Measurements from ENCODE around the gene CCDC174. TPM values are rescaled to one million over a fixed set of nuclear protein-coding genes. Genes with fewer than 3 reads are reported as not detected.

The CCDC174 gene
- total RNA-seq, 1 donor from 2014 or later = 12.6 TPM

DNA sequence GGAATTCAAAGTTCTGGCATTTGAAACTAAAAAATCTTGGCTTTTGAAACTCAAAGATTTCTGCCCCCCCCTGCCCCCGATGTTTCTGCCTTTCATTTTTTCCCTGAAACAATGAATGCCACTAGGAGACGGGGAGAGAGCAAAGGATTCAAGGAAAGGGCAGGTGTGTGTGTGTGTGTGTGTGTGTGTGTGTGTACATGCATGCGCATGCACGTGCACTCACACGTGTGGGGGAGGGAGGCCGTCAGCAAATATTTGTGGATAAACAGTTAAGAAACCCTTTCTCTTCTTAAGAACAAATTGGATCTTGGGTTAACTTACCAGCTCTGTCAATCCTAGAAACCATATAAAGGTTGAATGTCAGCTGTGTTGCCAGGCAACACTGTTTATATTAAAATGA lies 29.2 kb upstream of the CCDC174 start:
- ATAC-seq (ENCODE audit: poor library complexity) (no peak), DNase-seq (no peak)
- intact Hi-C loops (cut with DNase I) = no loop called here

DNA sequence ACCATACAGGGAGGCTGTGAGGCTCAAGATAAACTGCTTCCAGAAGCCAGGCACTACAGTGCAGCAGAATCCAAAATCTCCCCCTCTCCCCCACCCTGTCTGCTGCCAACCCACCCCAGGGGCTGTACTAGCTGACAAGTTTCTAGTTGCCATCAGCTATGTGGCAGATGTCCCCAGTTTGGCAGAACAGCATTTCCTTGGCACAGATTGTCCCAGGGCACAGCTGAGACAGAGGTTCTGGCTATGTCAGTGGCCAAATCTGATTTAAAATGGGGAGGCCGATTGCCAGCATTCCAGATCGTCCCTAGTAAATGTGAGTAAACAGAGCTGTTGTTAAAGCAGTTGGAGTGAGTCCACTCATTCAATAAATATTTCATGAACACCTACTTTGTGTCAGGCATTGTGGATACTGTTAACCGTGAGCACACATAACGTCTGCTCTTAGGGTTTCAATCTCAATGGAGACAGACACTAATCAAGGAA lies 28.0 kb upstream of the CCDC174 start:
- DNase-seq (no peak), ATAC-seq (ENCODE audit: poor library complexity) (peak; percentile 81)
- intact Hi-C loops (cut with DNase I) = no loop called here

DNA sequence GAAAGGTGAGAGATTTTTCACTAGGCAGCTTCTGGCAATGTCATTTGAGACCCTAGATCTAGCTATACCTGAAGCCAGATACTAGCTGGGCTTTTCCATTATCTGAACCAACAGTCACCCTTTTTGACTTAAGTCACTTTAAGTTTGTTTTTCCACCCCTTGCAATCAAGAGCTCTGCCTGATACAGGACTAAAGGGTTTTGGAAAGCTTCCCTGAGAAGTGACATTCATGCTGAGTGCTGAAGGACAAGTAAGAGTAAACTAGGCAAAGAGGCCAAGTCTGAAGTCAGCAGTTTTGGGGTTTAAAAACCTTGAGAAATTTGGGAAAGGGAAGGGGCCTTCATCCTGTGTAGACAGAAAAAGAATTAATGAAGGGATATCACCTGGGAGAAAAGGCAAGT lies 27.1 kb upstream of the CCDC174 start:
- peak; percentile 69 for ATAC-seq (ENCODE audit: poor library complexity)
- intact Hi-C loops (cut with DNase I) = no loop called here
- DNase-seq = no peak

DNA sequence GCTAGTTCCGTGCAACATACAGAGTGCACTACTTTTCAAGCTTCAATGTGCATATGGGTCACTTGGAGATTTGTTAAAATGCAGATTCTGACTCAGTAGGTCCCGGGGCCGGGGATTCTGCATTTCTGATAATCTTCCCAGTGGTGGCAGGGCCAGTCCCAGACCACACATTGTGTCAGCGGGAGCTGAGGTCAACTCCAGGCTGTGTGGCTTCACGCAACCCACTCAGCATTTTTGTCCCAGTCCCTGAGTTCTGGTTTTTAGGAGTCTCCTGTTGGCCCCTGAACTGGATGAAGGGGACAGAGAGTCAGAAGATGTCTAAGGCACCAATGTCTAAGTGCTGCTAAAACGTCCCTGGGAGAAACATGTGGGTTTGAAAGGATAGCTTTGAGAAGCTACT lies 26.1 kb upstream of the CCDC174 start:
- ATAC-seq (ENCODE audit: poor library complexity) (no peak), DNase-seq (no peak)
- intact Hi-C loops (cut with DNase I) = no loop called here

DNA sequence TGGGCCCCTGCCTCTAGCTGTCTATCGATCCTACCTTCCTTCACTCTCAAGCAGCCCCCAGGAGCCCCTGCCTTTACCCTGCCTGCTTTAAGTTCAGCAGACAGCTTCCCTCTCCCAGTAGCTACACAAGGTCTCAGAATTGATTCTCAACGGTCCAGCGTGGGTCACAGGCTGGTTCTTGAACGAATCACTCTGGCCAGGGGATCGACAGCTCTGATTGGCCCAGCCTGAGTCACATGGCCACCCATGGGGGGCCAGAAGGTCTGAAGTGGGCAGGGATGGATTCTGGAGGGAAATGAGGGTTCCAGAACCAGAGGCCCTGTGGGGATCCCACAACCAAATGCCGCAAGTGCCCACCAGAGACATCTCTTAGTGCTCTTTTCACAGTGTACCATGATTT lies 23.7 kb upstream of the CCDC174 start:
- DNase-seq (no peak), ATAC-seq (ENCODE audit: poor library complexity) (no peak)
- intact Hi-C loops (cut with DNase I) = no loop called here

DNA sequence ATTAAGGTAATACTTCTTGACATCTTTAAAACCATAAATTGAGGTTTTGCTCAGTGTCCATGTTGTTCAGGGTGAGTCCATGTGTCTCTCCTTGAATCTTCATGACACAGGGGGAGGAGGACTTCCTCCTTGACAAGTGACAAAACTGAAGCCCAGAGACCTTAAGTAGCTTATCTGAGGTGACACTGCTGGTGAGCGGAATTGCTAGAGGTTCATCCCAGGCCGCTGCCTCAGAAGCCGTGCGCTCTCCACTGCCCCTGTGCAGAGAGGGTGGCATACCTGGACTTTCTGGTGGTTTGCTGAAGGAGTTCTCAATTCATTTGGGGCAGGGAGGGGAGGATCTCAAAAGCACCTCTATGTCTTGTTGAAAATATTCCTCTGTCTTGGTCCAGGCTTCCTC lies 23.2 kb upstream of the CCDC174 start:
- no peak for DNase-seq
- no peak for ATAC-seq (ENCODE audit: poor library complexity)
- intact Hi-C loops (cut with DNase I) = no loop called here

DNA sequence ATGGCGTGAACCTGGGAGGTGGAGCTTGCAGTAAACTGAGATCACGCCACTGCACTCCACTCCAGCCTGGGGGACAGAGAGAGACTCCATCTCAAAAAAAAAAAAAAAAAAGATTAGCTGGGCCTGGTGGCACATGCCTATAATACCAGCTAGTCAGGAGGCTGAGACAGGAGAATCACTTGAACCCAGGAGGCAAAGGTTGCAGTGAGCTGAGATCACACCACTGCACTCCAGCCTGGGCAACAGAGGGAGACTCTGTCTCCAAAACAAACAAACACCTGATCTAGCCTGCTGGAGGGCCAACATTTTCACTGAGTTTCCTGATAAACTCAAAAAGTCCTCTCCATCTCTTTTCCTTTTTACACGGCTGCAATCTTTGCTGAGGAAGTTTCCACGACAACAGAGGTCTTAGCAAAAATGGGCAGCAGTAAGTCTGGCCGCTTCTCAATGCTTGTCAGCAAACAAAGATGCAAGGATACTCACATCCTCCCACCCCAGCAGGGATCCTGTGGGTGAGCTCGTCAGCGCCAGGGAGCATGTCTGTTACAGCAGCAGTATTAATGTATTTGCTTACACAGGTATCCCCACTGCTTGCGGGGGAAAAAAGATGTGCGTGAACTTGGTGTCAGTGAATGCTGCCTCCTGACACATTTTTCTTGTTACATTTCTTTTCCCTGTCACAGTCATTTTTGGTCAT lies 21.0 kb upstream of the CCDC174 start:
- intact Hi-C loops (cut with DNase I) = no loop called here
- DNase-seq (no peak), ATAC-seq (ENCODE audit: poor library complexity) (no peak)

DNA sequence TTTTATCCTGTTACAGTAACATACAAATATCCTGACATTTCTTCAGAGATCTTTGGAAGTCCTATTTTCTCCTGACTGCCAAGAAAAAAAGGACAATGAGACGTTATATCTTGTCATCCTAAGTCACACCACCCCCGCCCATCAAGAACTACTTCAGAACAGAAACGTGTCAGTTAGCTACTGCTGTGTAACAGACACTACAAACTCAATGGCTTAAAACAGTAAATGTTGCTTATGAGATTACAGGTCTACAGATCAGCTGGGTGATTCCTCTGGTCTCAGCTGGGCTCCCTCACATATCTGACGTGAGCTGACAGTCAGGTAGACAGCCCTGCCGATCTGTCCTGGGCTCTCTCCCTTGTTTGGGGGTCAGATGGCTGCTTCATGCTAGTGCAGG lies 20.5 kb upstream of the CCDC174 start:
- DNase-seq (no peak), ATAC-seq (ENCODE audit: poor library complexity) (no peak)
- intact Hi-C loops (cut with DNase I) = no loop called here

DNA sequence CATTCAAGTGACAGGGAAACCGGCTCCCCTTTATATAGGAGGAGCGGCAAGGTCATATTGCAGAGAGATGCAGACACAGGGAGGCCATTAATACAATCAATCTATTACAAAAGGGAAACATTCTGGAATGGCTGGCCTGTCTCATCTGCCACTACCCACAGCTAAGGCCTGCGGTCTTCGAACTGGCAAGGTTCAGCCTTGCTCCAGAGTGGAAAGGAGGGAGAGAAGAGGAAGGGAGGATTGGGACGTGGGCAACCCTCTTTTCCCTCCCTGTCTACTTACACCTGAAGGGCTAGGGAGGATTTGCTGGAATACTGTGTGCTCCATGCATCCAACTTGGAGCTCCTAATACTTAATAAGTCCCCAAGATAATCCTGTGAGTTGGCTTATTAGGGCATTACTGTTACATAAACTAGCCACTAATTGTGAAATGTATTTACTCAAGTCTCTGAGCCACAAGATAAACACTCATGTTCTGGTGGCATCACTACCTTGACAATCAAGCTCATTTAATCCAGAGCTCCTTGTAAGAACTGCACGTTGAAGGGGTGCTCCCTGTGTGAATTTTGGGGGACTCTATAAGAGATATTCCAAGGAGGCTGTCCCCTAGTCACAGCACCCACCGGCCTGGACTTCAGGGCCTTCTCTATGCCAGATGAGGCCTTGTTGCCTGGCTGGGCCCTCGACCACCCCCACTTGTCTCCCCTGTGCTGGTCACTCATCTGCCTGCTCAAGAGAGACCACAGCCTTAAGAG lies 19.7 kb upstream of the CCDC174 start:
- DNase-seq = no peak
- no peak for ATAC-seq (ENCODE audit: poor library complexity)
- intact Hi-C loops (cut with DNase I) = no loop called here

DNA sequence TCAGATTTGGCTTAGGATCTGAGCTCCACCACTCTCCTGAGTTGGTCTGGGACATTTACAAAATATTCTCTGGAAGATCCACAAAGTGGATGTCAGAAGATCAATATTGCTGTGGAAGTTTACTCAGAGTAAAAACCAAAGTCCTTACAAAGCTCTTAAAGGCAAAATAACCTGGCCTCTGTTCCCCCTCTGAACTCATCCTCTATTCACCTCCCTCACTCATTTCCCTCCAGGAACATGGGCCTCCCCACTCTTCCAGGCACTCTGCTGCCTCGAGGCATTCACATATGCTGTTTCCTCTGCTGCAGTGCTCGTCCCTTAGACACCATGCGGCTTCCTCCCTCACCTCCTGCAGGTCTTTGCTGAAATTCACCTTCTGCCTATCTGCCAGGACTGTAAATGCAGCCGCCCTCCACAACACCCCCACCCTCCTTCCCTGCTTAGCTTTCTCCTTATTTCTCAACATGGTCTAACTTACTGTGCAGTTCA lies 19.1 kb upstream of the CCDC174 start:
- intact Hi-C loops (cut with DNase I) = no loop called here
- ATAC-seq (ENCODE audit: poor library complexity) = no peak
- DNase-seq = no peak

DNA sequence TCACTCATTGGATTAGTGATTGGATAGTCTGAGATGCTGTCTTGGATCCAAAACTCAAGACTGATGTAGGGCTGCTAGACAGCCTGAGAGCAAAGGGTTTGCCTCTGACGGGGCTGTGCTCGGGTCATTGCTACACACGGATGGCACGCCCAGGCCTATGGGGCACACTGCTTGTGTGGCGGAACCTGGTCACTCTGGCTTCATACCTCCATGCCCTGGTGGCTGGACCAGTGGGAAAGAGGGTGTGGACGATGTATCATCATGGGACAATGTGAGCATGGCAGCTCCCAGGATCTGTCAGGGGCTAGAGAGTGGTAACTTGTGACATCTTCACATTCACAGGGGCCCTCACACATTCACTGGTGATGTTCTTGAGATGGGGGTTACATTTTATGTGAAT lies 18.1 kb upstream of the CCDC174 start:
- intact Hi-C loops (cut with DNase I) = no loop called here
- no peak for DNase-seq
- no peak for ATAC-seq (ENCODE audit: poor library complexity)

DNA sequence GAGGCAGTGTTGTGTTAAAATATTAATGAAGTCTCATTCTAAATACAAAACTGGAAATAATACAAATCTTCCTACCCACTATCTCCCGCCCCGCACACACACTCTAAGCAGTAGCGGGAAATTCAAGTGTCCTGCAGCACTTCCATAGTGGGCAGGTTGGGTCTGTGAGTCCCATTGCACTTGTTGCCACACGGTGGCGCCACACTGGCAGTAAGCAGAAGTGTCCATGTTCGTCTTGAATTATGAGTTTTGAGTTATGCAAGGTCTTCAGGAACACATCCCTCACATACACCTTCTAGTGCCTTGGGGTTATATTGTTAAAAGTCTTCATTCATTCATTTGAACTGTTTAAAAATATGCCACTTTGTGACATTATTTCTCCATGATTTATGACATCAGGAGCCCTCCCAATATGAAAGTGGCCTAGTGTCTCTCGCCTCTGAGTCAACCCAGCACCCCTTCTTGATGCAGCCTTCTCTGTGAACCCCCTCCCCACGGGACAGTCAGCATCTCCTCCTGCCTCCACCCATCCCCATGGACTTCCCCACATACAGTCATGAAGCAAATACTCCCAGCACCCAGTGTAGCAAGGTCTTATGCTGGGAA lies 17.6 kb upstream of the CCDC174 start:
- intact Hi-C loops (cut with DNase I) = no loop called here
- peak; percentile 72 for ATAC-seq (ENCODE audit: poor library complexity)

DNA sequence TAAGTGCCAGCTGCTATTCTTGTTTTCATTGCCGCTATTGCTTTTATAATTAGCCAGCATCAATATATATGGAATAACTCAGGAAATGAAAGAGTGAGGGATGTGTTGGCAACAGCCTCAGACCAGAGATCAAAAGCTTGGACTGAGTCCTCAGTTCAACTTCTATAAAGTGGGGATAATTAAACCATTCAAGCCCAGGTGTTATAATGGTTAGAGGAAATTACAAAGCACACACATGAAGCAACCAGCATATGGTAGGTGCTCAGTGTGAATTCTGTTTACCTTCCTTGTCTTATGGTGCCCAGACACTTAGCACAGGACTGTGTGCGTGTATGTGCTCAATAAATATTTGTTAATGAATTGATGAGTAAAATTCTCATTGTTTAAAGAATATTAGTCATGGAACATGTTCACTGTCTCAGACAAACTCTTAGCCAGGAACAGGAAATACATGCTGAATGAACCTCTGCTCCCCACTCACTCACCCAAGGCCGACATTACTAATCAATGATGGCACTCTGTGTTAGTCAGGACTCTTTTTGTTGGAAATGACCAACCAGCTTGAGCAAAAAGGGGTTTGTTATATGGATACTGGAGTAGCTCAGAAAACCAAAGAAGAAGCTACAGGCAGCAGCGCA lies 16.7 kb upstream of the CCDC174 start:
- intact Hi-C loops (cut with DNase I) = no loop called here
- DNase-seq (no peak), ATAC-seq (ENCODE audit: poor library complexity) (no peak)

More for the DNA sequence above, 17.6 kb upstream of the CCDC174 start:
- DNase-seq = peak; percentile 76

DNA sequence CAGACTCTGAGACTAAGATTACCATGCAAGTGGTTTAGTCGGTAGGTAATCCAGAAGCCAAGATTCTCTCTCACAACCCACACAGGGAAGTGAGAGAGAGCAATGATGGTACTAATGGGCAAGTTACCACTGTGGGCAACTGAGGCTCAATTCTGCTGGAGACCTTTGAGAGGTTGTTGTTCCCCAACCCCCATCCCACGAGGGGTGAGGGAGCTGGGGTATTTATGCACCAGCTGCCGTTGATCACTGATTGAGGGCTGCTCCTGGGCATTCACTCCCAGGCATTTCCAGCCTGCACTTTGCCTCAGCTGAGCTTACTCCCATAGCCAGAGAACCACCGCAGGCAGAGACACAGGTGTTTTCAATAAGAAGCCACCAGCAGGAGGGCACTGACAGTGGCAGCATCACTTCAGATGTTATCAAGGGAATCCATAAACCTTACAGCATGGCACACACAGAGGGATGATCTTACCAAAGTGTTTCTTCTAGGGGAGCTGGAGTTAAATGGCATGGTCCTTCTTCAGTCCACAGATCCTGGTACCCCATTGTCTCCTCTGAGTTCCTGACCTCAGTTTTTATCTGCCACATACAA lies 15.0 kb upstream of the CCDC174 start:
- DNase-seq = no peak
- ATAC-seq (ENCODE audit: poor library complexity) = no peak
- intact Hi-C loops (cut with DNase I) = no loop called here

DNA sequence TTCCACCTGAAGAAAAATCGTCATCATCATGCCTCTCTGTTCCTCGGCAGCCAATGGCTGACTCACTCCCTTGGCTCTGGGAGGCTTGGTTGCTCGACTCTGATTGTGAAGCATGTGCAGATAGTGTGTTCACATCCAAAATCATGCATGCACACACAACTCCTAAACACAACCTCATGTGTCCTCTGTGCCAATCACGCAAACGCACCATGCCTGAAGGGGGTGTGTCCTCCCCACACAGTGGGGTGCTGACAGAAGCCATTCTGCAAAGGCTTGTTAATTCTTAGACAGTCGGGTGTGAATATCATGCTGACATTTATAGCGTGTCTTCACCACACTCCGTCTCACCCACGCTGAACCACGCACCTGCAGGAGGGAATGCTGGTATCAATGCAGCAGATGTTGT lies 11.4 kb upstream of the CCDC174 start:
- intact Hi-C loops (cut with DNase I) = no loop called here
- DNase-seq (no peak), ATAC-seq (ENCODE audit: poor library complexity) (no peak)

DNA sequence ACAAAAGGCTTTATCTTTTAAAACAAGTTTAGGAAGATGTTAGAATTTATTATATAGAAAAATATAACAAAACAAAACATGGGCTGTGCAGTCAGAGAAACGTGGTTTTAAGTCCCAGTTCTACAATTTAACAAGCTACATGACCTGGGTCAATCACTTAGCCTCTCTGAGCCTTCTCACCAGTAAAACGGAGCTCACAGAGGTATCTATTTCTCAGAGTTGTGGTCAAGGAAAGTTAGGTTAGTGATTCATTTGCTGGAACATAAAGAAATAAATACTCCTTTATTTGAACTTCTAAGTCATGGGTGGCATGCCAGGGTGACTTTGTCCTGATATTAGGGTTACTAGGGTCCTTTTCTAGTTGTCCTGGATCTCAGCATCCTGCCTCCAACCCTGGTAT lies 10.8 kb upstream of the CCDC174 start:
- ATAC-seq (ENCODE audit: poor library complexity) (no peak), DNase-seq (no peak)
- intact Hi-C loops (cut with DNase I) = no loop called here

DNA sequence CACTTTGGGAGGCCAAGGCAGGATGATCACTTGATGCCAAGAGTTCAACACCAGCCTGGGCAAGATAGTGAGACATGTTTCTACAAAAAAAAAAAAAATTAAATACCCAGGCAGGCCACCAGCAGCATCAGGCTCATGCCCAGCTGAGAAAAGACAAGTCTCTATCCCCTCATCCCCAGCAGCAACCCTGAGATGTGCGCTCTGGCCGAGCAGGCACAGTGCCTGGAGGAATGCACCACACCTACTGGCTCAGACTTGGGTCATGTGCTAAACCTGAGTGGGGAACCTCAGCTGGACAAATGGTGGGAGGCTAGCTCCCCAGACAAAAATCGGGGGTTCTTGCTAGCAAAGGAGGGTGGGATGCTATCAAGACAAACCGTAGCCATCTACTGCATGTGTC lies 10.2 kb upstream of the CCDC174 start:
- ATAC-seq (ENCODE audit: poor library complexity) = no peak
- intact Hi-C loops (cut with DNase I) = no loop called here

DNA sequence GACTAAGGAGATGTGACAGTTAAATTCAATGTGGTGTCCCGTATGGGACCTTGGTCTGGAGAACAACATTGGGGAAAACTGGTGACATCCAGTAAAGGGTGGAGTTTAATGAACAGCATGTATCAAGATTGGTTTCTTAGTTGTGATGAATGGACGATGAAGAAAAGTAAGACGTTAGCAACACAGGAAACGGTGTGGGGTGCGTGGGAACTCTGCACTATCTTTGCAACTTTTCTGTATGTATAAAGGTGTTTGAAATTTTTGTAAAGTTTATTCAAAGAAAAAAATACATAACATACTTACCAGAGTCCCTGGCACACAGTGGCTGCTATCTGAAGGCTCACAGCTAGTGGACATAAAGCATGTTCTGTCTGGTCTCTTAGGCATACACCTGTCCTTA lies 6.1 kb upstream of the CCDC174 start:
- intact Hi-C loops (cut with DNase I) = no loop called here
- no peak for ATAC-seq (ENCODE audit: poor library complexity)

More for the DNA sequence above, 10.2 kb upstream of the CCDC174 start:
- DNase-seq = no peak

DNA sequence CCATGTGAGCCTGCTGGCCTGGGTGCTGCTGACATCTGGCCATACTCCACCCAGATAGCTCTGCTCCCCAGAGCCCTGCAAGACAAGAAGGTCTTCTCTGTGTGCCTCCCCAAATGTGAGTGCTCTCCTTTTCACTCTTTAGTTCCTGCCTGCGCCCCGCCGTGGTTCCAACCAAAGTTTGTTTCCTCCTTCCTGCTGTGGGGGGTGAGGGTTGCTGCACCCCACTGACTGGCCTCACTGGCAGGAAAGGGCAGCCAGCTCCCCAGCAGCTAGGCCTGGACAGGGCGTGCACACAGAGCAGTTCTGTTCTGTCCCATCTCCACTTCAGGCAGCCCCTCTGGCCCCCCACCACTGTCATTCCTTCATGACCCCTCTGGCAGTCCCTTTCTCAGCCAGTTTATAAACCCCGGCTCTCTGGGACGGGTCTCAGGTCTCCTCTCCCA lies 5.4 kb upstream of the CCDC174 start:
- DNase-seq = no peak
- no peak for ATAC-seq (ENCODE audit: poor library complexity)
- intact Hi-C loops (cut with DNase I) = no loop called here

More for the DNA sequence above, 6.1 kb upstream of the CCDC174 start:
- DNase-seq = no peak

Data from Right ventricle myocardium superior (tissue), 1 donor.